ENCODE data around the gene PDE7B.
"Not testable (repeated sequence)": the region's sequence is repeated elsewhere in the genome, so short reads cannot be mapped to it uniquely, and the experiment has no call there.

PDE7B gene

DNA sequence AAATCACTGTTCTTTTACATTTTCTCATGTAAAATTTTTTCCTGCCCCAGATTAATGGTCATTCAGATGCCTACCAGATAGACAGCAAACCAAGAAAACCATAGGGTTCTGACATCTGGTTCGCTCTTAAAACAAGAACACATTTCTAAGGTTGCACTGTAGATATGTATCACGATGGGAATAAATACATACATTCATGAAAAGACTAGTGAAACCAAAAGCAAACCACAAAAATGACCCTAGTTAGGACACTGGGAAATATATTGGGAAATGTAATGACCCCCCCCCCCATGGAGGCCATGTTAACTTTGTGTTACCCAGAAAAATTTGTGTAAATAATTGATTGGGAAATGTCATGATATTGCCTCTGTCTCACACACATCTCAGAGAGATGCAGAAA lies 361.1 kb downstream of the PDE7B start:
- no peak for DNase-seq

- no peak for DNase-seq
Observed at GRCh38 chr6:136213012-136213539, 361.6 kb downstream of the PDE7B start.

DNA sequence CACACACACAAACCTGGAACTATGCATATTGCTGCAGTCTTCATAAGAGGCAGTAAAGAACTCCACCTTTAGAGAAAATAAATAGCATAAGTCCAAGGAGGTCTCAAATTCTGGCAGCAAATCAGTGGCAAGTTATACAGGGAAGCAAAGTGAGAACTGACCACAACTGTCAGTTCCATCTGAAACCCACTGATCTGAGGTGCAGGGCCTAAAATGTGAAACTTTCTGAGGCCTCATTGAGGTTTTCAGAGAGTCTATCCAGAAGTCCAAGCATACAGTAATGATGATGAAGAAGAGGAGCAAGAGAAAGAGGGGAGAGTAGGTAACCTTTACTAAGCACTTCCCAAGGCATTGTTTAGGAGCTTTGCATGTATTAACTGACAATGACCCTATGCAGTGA lies 362.4 kb downstream of the PDE7B start:
- DNase-seq: no peak

DNA sequence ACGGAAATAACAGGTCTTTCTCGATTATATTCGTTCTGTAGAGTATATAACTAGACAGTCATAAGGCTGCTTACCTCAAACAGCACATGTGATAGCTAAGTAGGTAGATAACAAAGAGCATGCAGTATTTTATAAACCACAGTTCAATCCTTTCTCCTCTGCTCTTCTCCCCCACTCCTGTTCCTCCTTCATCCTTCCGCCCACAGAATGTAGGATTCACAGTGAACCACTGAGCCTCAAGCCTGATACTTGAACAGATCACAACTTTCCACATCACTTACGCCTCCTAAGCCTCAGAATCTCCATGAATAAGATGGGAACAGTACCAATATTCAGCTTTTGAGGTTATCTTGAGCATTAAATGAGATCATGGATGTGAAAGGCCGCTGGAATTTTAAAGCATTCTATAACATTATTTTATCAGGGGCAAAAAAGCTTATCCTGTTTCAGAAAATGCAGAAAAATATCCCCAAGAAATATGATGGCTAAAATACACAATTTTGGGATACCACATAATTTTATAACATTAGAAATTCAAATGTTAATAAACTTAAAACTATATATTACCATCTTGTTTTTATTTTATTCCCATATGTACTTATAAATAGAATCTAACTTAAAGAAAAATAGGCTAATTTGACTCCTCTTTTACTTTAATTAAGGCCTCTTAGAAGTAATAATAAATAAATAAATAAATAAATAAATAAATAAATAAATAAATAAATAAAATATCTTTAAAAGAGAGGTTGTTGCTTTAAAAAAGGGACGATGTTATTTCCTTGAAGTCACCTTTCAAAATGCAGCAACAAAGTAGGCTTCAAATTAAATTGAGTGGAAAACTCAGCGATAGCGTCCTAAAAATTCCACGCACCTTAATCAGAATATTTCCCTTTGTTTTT lies 365.3 kb downstream of the PDE7B start:
- DNase-seq: no peak

DNA sequence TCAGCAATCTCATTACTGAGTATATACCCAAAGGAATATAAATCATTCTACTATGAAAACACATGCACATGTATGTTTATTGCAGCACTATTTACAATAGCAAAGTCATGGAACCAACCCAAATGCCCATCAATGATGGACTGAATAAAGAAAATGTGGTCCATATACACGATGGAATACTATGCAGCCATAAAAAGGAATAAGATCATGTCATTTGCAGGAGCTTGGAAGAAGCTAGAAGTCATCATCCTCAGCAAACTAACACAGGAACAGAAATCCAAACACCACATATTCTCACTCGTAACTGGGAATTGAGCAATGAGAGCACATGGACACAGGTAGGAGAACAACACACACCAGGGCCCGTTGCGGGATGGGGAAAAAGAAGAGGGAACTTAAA lies 373.5 kb downstream of the PDE7B start:
- not testable (repeated sequence) for DNase-seq

- DNase-seq: no peak
Observed at GRCh38 chr6:136225496-136225895, 374.0 kb downstream of the PDE7B start.

DNA sequence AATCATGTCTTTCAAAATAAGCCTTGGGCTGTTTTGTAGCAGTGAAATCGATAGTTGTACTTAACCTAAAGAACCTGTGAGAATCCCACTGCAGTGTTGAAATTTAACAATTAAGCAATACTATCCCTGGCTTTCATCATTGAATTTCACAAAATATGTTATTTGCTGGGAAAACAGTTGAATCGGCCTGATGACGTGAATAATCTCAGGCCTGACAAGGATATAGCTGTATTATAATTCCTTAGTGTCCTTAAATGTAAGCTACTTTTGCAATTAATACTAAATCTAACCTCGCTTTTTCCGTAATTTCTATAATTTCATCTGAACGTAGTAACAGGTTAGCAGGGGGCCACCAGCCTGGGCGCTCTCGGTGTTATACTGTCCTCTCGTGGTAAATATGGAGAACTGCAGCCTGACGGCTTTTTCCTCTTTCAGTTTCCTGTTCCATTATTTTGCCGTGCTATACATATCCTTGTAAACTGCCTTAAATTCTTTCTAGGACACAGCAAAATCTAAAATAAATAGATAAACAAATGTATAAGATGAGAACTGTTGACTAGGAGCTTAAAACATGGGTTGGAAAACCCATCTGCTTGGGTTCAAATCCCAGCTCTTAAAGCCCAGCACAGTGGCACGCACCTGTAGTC lies 374.6 kb downstream of the PDE7B start:
- DNase-seq: peak; percentile 65

GRCh38 chr6:136226674-136227377 lies 375.3 kb downstream of the PDE7B start:
- DNase-seq: no peak

DNA sequence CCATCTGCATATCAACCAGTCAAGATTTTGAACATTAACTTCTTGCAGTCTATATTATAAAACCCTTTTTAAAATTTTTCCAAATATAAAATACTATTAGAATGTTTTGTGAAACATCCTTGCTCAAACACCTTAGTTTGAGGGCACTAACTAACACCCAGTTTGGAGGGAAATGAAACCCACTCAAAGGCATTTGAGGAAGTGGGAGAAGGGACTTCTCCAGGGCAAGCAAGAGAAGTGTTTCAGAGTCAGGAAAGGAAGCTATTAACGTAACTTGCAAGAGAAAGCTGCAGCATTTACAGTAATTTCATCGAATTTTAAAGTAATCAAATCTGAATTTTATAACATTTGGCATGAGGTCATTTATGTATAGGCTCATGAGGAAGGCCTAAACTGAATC lies 377.3 kb downstream of the PDE7B start:
- no peak for DNase-seq

- DNase-seq: no peak
Observed at GRCh38 chr6:136230219-136230853, 378.8 kb downstream of the PDE7B start.

- DNase-seq: no peak
Observed at GRCh38 chr6:136232701-136233100, 381.2 kb downstream of the PDE7B start.

- no peak for DNase-seq
Observed at GRCh38 chr6:136235233-136235564, 383.7 kb downstream of the PDE7B start.

DNA sequence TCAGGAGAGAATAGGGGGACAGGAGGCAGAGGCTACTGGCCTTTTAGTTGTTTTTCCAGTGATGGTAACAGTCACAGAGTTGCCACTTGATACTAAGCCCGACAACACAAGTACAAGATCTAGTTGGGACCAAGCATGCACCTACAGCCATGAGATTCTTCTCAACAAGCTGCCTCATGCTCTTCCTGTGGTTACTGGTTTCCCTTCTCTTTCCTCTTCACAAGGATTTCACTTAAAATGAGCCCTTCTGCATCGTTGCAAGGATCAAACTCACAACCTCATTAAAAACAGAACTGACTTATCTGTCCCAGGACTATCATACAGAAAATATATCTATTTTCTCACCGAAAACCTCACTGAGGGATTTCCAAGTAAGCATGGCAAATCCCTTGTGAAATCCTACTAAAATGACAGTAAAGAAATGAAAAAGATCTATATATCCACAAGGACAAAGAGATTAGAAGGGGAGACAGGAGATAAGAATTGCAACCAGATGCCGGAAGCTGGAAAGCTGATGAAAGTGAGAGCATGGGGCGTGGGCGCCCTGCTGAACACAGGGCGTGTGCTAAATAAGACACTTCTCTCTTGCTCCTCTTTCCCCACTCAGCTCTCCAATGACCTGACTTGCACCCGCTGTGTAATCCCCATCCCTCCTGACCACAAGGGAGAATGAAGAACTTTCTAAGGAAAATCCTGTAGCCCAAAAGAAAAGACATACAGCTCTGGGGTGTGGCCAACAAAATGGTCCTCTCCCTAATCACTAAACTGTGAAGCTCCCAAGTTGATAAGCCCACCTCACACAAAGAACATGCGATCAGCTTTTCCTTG lies 385.2 kb downstream of the PDE7B start:
- DNase-seq: no peak

DNA sequence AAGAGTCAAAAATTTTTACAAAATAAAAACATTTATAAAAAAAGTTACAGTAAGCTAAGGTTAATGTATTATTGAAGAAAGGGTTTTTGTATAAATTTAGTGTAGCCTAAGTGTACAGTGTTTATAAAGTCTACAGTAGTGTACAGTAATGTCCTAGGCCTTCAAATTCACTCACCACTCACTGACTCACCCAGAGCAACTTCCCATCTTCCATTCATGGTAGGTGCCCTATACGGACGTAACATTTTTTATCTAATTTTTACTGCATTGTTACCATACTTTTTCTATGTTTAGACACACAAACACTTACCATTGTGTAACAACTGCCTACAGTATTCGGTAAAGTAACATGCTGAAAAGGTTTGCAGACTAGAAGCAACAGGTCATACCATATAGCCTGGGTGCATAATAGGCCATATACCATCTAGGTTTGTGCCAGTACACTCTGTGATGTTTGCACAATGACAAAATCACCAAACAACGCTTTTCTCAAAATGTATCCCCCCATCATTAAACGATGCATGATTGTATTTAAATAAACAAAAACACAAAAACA lies 392.6 kb downstream of the PDE7B start:
- no peak for DNase-seq

Measured in CD4-positive, alpha-beta T cell treated with Interleukin-12 subunit alpha and Interleukin-12 subunit beta, for 1 hour (primary cell).